HEK293 (cell line): ENCODE measurements around the gene ZNF792.
A peak's percentile ranks its signal among the peaks of the same experiment; 100 is the strongest.

Experiments
- GLIS2 ChIP-seq: fragments of 450-650 bp; formaldehyde crosslinking; IDR thresholded peaks from 2 replicates; pipeline ENCODE4 v1.5.1; 2016; ENCODE audit warnings: missing biosample characterization, missing genetic modification characterization
- MZF1 ChIP-seq: fragments of 450-650 bp; formaldehyde crosslinking; IDR thresholded peaks from 2 replicates; pipeline ENCODE4 v1.5.1; 2017; ENCODE audit warnings: missing biosample characterization, missing genetic modification characterization, borderline replicate concordance
- ZNF146 ChIP-seq: fragments of 450-650 bp; formaldehyde crosslinking; IDR thresholded peaks from 2 replicates; pipeline ENCODE4 v1.5.1; 2016; ENCODE audit warnings: missing biosample characterization, missing genetic modification characterization
- ZNF280D ChIP-seq: fragments of 450-650 bp; formaldehyde crosslinking; IDR thresholded peaks from 2 replicates; pipeline ENCODE4 v1.5.1; 2016; ENCODE audit warnings: missing biosample characterization, missing genetic modification characterization
- ZNF544 ChIP-seq: fragments of 450-650 bp; formaldehyde crosslinking; IDR thresholded peaks from 2 replicates; pipeline ENCODE4 v1.5.0; 2017; ENCODE audit warnings: missing biosample characterization, missing genetic modification characterization
- ZNF549 ChIP-seq: fragments of 450-650 bp; IDR thresholded peaks from 2 replicates; pipeline ENCODE4 v1.5.1; 2018; ENCODE audit warnings: missing biosample characterization, missing genetic modification characterization, mild to moderate bottlenecking, inconsistent platforms, moderate library complexity
- ZNF561 ChIP-seq: fragments of 450-650 bp; IDR thresholded peaks from 2 replicates; pipeline ENCODE4 v1.5.1; 2018; ENCODE audit warnings: missing biosample characterization, missing genetic modification characterization, borderline replicate concordance
- ZNF76 ChIP-seq: fragments of 450-650 bp; formaldehyde crosslinking; IDR thresholded peaks from 2 replicates; pipeline ENCODE4; 2016; ENCODE audit warnings: low read depth, missing biosample characterization, missing genetic modification characterization, borderline replicate concordance
- ZNF843 ChIP-seq: fragments of 450-650 bp; formaldehyde crosslinking; IDR thresholded peaks from 2 replicates; pipeline ENCODE4 v1.5.1; 2016; ENCODE audit warnings: missing biosample characterization, missing genetic modification characterization
- TF ChIP-seq, protein P1 (sequence below): fragments of 450-650 bp; formaldehyde crosslinking; IDR thresholded peaks from 2 replicates; pipeline ENCODE4 v1.5.1; 2017; ENCODE audit warnings: missing biosample characterization, missing genetic modification characterization
- TF ChIP-seq, protein P2 (sequence below): fragments of 450-650 bp; formaldehyde crosslinking; IDR thresholded peaks from 2 replicates; pipeline ENCODE4 v1.5.1; 2016; ENCODE audit warnings: missing biosample characterization, missing genetic modification characterization
- TF ChIP-seq, protein P3 (sequence below): fragments of 450-650 bp; IDR thresholded peaks from 2 replicates; pipeline ENCODE4 v1.5.1; 2018; ENCODE audit warnings: missing biosample characterization, mild to moderate bottlenecking, missing genetic modification characterization
- TF ChIP-seq, protein P4 (sequence below): fragments of 450-650 bp; formaldehyde crosslinking; IDR thresholded peaks from 2 replicates; pipeline ENCODE4 v1.5.1; 2016; ENCODE audit warnings: missing biosample characterization, missing genetic modification characterization
- TF ChIP-seq, protein P5 (sequence below): fragments of 450-650 bp; formaldehyde crosslinking; conservative IDR thresholded peaks from 2 replicates; pipeline ENCODE4 v1.5.1; 2016; ENCODE audit warnings: low read depth, missing biosample characterization, missing genetic modification characterization
- TF ChIP-seq, protein P6 (sequence below): fragments of 450-650 bp; formaldehyde crosslinking; IDR thresholded peaks from 2 replicates; pipeline ENCODE4 v1.5.1; 2016; ENCODE audit warnings: missing biosample characterization, missing genetic modification characterization

ZNF792 gene

DNA sequence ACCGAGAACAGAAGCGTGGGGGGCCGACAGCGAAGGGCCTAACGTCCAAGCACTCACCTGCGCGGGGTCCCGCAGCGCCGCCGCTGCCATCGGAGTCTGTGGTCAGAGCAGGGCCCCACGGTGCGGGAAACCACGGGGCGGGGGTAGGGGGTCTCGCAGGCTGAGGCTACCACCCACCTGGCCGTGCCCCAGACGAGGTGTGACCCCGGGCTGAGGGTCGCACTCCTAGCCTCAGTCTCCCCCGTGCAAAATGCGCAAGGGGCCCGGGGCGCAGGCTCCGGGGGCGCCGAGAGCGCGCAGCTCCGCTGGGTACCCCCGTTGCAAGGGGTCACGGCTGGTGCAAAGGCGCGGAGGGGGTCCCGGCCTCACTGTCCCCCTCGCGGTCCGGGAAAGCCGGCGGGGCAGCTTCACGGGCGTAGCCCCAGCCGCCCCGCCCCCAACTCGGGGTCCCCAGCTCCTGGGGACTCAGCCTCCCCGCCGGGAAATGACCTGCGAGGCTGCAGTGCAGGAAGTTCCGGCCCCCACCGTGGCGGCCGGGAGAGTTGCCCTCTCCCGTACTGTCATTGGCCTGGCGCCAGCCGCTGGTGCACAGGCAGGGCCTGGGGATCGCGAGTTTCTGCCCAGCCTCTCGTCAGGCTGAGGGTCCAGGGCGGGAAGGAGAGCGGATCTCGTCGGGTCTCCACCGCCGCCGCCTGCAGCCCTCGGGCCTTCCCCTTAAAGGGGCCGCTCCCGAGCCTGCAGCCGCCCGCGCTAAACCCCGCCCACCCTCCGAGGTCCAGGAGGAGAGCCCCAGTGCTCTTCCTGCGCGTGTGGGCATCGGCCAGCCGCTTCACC, at the start of gene ZNF792 (continued):
- TF ChIP-seq ZNF76 (tag by site-specific recombination): peak; percentile 49; the same call in 1 of the 2 replicates
- TF ChIP-seq, protein P1, sequence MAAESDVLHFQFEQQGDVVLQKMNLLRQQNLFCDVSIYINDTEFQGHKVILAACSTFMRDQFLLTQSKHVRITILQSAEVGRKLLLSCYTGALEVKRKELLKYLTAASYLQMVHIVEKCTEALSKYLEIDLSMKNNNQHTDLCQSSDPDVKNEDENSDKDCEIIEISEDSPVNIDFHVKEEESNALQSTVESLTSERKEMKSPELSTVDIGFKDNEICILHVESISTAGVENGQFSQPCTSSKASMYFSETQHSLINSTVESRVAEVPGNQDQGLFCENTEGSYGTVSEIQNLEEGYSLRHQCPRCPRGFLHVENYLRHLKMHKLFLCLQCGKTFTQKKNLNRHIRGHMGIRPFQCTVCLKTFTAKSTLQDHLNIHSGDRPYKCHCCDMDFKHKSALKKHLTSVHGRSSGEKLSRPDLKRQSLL: peak; percentile 56; the same call in 1 of the 2 replicates
- TF ChIP-seq ZNF146 (tag by site-specific recombination): 0 out of 2 replicates have a peak, but pooled peaks have one; percentile 34
- TF ChIP-seq, protein P2, sequence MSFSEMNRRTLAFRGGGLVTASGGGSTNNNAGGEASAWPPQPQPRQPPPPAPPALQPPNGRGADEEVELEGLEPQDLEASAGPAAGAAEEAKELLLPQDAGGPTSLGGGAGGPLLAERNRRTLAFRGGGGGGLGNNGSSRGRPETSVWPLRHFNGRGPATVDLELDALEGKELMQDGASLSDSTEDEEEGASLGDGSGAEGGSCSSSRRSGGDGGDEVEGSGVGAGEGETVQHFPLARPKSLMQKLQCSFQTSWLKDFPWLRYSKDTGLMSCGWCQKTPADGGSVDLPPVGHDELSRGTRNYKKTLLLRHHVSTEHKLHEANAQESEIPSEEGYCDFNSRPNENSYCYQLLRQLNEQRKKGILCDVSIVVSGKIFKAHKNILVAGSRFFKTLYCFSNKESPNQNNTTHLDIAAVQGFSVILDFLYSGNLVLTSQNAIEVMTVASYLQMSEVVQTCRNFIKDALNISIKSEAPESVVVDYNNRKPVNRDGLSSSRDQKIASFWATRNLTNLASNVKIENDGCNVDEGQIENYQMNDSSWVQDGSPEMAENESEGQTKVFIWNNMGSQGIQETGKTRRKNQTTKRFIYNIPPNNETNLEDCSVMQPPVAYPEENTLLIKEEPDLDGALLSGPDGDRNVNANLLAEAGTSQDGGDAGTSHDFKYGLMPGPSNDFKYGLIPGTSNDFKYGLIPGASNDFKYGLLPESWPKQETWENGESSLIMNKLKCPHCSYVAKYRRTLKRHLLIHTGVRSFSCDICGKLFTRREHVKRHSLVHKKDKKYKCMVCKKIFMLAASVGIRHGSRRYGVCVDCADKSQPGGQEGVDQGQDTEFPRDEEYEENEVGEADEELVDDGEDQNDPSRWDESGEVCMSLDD: peak; percentile 94
- TF ChIP-seq, protein P3, sequence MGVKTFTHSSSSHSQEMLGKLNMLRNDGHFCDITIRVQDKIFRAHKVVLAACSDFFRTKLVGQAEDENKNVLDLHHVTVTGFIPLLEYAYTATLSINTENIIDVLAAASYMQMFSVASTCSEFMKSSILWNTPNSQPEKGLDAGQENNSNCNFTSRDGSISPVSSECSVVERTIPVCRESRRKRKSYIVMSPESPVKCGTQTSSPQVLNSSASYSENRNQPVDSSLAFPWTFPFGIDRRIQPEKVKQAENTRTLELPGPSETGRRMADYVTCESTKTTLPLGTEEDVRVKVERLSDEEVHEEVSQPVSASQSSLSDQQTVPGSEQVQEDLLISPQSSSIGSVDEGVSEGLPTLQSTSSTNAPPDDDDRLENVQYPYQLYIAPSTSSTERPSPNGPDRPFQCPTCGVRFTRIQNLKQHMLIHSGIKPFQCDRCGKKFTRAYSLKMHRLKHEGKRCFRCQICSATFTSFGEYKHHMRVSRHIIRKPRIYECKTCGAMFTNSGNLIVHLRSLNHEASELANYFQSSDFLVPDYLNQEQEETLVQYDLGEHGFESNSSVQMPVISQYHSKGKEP: peak; percentile 12; the same call in 1 of the 2 replicates
- TF ChIP-seq, protein P4, sequence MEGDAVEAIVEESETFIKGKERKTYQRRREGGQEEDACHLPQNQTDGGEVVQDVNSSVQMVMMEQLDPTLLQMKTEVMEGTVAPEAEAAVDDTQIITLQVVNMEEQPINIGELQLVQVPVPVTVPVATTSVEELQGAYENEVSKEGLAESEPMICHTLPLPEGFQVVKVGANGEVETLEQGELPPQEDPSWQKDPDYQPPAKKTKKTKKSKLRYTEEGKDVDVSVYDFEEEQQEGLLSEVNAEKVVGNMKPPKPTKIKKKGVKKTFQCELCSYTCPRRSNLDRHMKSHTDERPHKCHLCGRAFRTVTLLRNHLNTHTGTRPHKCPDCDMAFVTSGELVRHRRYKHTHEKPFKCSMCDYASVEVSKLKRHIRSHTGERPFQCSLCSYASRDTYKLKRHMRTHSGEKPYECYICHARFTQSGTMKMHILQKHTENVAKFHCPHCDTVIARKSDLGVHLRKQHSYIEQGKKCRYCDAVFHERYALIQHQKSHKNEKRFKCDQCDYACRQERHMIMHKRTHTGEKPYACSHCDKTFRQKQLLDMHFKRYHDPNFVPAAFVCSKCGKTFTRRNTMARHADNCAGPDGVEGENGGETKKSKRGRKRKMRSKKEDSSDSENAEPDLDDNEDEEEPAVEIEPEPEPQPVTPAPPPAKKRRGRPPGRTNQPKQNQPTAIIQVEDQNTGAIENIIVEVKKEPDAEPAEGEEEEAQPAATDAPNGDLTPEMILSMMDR: peak; percentile 47; the same call in 1 of the 2 replicates
- TF ChIP-seq, protein P5, sequence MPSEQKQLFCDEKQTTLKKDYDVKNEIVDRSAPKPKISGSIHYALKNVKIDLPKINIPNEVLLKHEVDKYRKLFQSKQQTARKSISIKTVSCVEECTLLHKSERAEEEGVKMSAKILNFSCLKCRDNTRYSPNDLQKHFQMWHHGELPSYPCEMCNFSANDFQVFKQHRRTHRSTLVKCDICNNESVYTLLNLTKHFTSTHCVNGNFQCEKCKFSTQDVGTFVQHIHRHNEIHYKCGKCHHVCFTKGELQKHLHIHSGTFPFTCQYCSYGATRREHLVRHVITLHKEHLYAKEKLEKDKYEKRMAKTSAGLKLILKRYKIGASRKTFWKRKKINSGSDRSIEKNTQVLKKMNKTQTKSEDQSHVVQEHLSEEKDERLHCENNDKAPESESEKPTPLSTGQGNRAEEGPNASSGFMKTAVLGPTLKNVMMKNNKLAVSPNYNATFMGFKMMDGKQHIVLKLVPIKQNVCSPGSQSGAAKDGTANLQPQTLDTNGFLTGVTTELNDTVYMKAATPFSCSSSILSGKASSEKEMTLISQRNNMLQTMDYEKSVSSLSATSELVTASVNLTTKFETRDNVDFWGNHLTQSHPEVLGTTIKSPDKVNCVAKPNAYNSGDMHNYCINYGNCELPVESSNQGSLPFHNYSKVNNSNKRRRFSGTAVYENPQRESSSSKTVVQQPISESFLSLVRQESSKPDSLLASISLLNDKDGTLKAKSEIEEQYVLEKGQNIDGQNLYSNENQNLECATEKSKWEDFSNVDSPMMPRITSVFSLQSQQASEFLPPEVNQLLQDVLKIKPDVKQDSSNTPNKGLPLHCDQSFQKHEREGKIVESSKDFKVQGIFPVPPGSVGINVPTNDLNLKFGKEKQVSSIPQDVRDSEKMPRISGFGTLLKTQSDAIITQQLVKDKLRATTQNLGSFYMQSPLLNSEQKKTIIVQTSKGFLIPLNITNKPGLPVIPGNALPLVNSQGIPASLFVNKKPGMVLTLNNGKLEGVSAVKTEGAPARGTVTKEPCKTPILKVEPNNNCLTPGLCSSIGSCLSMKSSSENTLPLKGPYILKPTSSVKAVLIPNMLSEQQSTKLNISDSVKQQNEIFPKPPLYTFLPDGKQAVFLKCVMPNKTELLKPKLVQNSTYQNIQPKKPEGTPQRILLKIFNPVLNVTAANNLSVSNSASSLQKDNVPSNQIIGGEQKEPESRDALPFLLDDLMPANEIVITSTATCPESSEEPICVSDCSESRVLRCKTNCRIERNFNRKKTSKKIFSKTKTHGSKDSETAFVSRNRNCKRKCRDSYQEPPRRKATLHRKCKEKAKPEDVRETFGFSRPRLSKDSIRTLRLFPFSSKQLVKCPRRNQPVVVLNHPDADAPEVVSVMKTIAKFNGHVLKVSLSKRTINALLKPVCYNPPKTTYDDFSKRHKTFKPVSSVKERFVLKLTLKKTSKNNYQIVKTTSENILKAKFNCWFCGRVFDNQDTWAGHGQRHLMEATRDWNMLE (tag by site-specific recombination): peak; percentile 70
- TF ChIP-seq ZNF549: peak; percentile 36; the same call in 1 of the 2 replicates
- peak; percentile 99 for TF ChIP-seq GLIS2 (tag by site-specific recombination)
- no peak for TF ChIP-seq ZNF544
- TF ChIP-seq ZNF280D (tag by site-specific recombination): 0 out of 2 replicates have a peak, but pooled peaks have one; percentile 40
- TF ChIP-seq ZNF561: peak; percentile 94
- peak; percentile 99 for TF ChIP-seq MZF1 (tag by site-specific recombination)
- peak; percentile 62; the same call in 1 of the 2 replicates for TF ChIP-seq ZNF843 (tag by site-specific recombination)
- TF ChIP-seq, protein P6, sequence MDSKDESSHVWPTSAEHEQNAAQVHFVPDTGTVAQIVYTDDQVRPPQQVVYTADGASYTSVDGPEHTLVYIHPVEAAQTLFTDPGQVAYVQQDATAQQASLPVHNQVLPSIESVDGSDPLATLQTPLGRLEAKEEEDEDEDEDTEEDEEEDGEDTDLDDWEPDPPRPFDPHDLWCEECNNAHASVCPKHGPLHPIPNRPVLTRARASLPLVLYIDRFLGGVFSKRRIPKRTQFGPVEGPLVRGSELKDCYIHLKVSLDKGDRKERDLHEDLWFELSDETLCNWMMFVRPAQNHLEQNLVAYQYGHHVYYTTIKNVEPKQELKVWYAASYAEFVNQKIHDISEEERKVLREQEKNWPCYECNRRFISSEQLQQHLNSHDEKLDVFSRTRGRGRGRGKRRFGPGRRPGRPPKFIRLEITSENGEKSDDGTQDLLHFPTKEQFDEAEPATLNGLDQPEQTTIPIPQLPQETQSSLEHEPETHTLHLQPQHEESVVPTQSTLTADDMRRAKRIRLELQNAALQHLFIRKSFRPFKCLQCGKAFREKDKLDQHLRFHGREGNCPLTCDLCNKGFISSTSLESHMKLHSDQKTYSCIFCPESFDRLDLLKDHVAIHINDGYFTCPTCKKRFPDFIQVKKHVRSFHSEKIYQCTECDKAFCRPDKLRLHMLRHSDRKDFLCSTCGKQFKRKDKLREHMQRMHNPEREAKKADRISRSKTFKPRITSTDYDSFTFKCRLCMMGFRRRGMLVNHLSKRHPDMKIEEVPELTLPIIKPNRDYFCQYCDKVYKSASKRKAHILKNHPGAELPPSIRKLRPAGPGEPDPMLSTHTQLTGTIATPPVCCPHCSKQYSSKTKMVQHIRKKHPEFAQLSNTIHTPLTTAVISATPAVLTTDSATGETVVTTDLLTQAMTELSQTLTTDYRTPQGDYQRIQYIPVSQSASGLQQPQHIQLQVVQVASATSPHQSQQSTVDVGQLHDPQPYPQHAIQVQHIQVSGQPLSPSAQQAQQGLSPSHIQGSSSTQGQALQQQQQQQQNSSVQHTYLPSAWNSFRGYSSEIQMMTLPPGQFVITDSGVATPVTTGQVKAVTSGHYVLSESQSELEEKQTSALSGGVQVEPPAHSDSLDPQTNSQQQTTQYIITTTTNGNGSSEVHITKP (tag by site-specific recombination): peak; percentile 92
